Ramos (cell line): ENCODE data around the gene MIB1.
"Not testable (repeated sequence)": the region's sequence is repeated elsewhere in the genome, so short reads cannot be mapped to it uniquely, and the experiment has no call there.

Experiments
- in situ Hi-C: fragments of 300-500 bp; cut with MboI; formaldehyde crosslinking; loops from one replicate; pipeline ENCODE4 v1.14.3; 2022; ENCODE audit warnings: low sequenced_read_pairs; ENCODE audit not compliant: unreplicated experiment

The MIB1 gene

DNA sequence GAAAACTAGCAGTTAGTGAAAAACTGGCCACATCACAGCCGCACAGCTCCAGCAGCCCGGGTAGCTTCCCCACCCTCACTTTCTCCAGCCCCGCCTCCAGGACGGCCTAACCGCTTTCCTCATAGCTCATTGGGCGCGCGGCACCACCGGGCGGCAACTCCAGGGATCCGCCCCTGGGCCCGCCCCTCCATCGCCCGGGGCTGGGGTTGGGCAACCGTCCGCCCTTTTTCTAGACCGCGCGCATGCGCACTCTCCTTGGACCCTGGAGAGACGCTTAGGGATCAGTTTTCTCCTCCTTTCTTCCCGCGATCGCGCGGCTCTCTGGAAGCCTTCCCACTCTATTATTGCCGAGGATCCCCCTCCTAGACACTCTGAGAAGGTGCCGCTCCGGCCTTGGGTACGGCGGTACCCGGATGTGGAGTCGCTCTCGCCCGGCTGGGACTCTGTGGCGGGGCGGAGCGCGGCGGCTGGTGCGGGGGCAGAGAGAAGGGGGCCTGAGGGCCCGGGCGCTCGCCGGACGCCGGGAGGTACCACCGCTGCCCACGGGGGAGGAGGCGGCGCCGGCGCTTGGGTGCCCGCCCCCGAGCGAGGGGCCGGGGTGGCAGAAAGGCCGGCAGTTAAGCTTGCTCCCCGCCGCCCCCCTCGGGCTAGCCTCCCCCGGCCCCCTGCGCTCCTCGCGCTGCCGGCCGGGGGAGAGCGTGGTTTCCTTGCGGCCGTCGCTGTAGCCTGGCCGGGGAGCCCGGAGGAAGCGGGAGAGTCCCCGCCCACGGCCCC is at the start of gene MIB1:
Gene MIB1 (plus strand): TSS at position 255 of the 774 bp plus-strand sequence. CDS start 792 bp downstream, outside the sequence.
- in situ Hi-C loops = loop anchor here (25.0 kb wide), 1 partner anchor 653 kb away; no protein-coding TSS in a partner anchor

DNA sequence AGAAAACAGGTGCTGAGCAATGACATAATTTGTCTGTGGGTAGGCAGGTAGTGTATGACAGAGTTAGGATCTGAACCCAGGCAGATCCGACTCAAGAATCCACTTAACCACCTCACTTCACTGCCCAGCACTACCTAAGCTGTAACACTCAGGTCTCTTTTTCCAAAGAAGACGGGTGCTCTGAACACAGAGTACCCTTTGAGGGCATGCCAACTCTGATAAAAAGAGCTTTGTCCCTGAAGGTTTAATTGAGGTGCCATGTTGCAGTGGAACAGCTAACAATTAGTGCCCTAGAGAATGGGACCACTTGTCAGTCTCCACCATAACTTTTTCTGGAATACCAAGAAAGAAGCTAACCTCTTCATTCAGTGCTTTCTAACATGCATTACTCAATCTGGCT is 47.3 kb upstream of the MIB1 start:
- in situ Hi-C loops = no loop called here

DNA sequence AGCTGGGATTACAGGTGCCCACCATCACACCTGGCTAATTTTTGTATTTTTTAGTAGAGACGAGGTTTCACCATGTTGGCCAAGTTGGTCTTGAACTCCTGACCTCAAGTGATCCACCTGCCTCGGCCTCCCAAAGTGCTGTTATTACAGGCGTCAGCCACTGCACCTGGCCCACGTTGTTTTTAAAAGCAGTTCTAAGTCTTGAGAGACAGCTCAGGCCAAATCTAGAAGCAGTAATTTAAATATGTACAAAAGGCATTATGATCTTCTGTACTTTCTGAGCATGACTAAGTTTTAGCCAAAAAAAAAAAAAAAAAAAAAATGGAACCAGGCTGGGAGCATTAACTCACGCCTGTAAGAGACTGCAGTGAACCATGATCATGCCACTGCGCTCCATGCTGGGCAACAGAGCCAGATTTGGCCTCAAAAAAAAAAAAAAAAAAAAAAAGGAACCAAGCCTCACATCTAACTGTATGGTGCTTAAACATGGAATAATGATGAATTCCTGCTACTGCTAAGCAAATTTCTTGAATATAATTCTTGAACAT is 40.0 kb upstream of the MIB1 start:
- in situ Hi-C loops = no loop called here

DNA sequence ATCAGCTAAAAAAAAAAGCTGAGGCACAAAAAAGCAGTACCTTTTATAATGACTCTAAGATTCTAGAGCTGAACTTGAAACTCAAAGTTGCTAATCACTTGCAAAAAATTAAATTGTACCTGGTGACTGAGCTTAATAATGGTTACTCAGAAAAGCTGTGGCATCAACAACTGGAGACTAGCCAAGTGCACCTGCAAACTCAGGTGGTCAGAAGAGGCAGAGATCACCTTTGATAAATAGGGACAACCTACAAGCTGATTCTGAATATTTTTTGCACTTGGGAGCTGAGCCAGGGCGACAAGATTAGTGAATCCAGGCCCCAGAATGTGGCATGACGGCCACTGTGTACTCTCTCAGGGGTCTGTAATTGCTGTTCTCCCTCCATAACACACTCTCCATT is 39.0 kb upstream of the MIB1 start:
- in situ Hi-C loops = no loop called here

DNA sequence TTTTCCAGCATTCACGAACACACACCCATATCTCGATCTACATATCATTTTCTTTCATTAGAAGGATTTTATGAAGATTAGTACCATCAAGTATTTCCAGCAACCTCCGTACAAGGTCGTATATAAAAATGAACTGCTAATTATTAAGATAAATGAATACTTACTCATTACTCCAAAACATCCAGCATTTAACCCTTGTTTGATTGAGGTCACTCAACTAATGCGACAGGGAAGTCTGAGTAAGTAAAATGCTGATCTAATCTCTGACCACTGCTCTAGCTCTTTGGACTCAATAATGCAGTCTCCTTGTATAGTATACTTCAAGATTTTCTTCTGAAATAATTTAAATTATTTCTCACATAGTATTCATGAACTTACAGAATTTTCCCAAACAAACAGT is 38.0 kb upstream of the MIB1 start:
- in situ Hi-C loops = no loop called here

DNA sequence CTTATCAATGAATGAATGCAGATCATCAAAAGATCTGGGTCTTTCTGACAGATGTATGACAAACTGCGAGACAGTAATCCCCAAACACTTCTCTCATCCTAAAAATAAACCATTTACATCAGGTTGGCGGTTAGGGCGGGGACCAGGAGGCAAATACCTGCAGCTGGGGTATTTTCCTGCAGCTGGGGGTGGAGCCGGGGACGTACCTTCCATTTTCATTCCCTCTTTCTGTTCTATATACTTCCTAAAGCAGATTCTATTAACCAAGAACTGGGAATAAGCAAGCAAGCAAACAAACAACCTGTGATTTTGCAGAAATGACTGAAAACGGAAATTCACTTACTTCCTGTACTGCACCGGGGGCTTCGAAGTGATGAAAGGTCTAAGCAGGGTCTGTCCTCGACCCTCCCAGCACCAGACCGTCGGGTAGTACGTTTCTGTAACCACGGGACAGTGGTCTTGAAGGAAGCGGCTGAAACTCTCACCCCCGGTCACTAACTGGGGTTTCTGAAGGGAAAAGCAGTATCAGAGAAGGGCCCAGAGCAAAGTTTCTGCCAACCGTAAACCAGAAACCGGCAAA is 37.3 kb upstream of the MIB1 start:
- in situ Hi-C loops = no loop called here

DNA sequence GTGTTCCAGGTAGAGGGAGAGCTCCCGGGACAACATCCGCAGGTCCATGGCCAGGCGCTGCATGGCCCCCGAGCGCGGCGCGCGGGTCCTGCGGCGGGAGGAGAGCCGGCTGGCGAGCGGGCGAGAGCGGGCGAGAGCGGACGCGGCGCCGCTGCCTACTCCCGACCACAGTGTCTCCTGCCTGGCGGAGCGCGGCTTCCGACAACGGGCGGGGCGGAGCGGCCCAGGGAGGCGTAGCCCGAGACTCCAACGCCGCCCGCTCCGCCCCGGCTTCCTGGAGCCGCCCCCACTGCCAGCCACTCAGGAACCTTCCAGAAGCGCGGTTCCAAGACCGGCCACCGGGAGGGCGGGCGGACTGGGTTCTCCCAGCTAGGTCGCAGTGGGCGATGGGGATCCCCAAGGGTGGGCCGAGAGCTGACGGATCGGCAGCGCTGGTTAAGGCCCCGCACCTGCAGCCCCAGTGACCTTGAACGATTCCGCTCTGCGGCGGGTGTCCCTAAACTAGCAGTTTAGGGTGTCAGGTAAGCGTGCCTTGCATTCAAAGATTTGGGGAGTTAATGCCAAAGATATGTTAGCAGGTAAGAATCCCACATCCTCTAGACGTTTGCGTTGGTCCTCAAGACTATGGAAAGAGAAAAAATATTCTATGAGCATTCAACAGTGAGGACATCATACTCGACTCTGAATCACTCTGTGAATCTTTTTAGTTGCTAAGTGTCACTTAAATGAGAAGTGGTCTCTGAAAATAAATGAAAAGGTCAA is 35.8 kb upstream of the MIB1 start, which contains the start of gene ABHD3:
Gene ABHD3 (minus strand): TSS at position 172 of the 762 bp plus-strand sequence. CDS start 109 bp downstream, at position 63.
- in situ Hi-C loops = no loop called here

DNA sequence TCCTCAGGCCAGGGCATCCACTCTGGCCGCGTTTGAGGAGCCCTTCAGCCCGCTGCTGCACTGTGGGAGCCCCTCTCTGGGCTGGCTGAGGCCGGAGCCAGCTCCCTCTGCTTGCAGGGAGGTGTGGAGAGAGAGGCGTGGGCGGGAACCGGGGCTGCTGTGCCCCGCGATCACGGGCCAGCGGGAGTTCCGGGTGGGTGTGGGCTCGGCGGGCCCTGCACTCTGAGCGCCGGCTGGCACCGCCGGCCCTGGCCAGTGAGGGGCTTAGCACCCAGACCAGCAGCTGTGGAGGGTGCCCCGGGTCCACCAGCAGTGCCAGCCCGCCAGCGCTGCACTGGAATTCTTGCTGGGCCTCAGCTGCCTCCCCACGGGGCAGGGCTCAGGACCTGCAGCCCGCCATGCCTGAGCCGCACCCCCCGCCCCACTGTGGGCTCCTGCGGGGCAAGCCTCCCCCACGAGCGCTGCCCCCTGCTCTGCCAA is 34.2 kb upstream of the MIB1 start:
- in situ Hi-C loops = no loop called here

DNA sequence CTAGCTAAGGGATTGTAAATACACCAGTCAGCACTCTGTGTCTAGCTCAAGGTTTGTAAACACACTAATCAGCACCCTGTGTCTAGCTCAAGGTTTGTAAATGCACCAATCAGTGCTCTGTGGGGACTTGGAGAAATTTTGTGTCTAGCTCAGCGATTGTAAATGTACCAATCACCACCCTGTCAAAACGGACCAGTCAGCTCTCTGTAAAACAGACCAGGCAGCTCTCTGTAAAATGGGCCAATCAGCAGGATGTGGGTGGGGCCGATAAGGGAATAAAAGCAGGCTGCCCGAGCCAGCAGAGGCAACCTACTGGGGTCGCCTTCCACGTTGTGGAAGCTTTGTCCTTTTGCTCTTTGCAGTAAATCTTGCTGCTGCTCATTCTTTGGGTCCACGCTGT is 33.5 kb upstream of the MIB1 start:
- in situ Hi-C loops = not testable (repeated sequence)

DNA sequence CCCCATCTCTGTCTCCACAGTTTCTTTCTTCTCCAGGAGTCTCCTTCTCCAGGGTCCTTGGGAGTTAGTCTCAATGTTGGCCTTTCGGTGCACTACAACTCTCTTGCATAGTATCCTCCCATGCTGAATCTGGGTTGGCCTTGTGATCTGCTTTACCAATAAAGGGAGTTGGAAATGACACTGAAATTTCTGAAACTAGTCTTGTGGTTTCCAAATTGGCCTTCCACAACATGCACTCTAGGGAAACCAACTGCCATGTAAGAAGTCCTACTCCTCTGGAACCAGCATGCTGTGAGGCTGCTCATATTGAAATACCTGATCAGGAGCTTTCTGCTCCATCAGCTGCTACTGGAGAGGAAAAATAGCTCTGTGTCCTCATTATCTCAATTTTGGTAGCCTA is 26.1 kb upstream of the MIB1 start:
- in situ Hi-C loops = no loop called here

DNA sequence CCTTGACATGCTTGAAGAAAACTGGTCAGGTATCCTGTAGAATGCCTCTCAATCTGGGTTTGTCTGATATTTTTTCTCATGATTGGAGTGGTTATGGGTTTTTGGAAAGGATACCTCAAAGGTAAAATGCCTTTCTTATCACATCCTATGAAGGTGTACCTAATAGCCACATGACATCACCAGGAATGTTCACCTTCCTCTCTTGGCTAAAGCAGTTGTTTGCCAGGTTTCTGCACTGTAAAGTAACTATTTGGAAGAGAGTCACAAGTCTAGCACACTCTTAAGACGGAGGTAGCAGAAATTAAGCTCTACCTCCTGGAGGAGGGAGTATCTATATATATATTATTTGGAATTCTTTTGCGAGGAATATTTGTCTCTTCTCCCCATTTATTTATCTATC is 17.9 kb upstream of the MIB1 start:
- in situ Hi-C loops = no loop called here

DNA sequence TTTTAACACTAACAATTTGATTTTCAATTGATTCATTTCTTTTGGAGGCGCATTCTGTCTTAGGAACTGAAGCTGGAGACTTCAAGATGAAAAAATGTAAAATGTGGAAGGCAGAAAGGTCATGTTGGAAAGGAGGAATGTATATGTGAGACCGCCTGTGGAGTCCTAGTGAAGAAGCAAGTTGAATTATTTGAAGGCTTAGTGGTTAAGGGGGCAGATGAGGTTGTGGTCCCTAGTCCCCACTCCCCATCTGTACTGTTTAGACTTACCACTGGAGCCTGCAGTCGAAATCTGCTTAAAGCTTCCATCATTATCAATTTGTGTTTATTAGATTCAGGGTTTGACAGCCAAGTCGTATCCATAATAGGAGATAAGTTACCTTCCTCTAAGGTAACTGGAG is 15.4 kb upstream of the MIB1 start:
- in situ Hi-C loops = loop anchor here (25.0 kb wide), 1 partner anchor 638 kb away; no protein-coding TSS in a partner anchor

DNA sequence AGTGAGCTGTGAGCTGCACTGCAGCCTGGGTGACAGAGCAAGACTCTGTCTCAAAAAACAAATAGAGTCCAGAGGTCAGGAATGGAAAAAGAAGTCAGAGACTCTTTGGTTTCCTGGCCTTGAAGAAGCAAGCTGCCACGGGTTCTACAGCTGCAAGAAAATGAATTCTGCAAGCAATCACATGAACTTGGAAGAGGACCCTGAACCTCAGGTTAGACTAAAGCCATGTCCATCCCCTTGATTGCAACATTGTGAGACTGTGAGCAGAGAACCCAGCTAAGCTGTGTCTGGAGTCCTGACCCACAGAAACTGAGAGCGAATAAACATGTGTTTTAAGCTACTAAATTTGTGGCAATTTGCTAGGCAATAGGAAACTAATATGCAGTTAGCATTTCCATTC is 12.9 kb upstream of the MIB1 start:
- in situ Hi-C loops = loop anchor here (25.0 kb wide), 1 partner anchor 640 kb away; no protein-coding TSS in a partner anchor

DNA sequence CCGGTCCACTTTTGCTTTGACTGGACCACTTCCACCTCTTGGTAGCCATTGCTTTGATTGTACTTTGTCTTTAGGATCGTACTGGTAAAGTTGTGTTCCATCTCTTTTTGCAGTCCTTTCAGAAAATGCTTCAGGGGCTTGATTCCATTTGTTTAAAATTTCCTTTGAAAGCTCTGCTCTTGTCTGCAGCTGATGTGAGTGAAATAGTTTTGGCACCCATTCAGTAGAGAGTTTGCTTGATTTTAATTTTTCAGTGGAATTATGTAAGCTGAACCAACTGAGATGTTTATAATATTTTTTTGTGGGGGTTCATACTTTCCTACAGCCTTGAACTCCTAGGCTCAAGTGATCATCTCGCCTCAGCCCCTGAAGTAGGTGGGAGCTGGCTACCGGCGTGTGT is 7.6 kb upstream of the MIB1 start:
- in situ Hi-C loops = loop anchor here (25.0 kb wide), 1 partner anchor 646 kb away; no protein-coding TSS in a partner anchor

DNA sequence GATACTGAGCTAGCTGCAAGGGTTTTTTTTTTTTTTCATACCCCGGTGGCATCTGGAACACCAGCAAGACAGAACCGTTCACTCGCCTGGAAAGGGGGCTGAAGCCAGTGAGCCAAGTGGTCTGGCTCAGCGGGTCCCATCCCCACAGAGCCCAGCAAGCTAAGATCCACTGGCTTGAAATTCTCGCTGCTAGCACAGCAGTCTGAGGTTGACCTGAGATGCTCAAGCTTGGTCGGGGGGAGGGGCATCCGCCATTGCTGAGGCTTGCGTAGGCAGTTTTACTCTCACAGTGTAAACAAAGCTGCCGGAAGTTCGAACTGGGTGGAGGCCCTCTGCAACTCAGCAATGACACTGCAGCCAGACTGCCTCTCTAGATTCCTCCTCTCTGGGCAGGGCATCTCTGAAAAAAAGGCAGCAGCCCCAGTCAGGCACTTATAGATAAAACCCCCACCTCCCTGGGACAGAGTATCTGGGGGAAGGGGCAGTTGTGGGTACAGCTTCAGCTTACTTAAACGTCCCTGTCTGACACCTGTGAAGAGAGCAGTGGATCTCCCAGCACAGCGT is 5.1 kb upstream of the MIB1 start:
- in situ Hi-C loops = loop anchor here (25.0 kb wide), 1 partner anchor 648 kb away; no protein-coding TSS in a partner anchor

DNA sequence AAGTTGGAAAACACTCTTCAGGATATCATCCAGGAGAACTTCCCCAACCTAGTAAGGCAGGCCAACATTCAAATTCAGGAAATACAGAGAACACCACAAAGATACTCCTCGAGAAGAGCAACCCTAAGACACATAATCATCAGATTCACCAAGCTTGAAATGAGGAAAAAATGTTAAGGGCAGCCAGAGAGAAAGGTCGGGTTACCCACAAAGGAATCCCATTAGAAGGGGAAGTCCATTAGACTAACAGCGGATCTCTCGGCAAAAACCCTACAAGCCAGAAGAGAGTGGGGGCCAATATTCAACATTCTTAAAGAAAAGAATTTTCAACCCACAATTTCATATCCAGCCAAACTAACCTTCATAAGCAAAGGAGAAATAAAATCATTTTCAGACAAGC is 3.7 kb upstream of the MIB1 start:
- in situ Hi-C loops = loop anchor here (25.0 kb wide), 1 partner anchor 650 kb away; no protein-coding TSS in a partner anchor

DNA sequence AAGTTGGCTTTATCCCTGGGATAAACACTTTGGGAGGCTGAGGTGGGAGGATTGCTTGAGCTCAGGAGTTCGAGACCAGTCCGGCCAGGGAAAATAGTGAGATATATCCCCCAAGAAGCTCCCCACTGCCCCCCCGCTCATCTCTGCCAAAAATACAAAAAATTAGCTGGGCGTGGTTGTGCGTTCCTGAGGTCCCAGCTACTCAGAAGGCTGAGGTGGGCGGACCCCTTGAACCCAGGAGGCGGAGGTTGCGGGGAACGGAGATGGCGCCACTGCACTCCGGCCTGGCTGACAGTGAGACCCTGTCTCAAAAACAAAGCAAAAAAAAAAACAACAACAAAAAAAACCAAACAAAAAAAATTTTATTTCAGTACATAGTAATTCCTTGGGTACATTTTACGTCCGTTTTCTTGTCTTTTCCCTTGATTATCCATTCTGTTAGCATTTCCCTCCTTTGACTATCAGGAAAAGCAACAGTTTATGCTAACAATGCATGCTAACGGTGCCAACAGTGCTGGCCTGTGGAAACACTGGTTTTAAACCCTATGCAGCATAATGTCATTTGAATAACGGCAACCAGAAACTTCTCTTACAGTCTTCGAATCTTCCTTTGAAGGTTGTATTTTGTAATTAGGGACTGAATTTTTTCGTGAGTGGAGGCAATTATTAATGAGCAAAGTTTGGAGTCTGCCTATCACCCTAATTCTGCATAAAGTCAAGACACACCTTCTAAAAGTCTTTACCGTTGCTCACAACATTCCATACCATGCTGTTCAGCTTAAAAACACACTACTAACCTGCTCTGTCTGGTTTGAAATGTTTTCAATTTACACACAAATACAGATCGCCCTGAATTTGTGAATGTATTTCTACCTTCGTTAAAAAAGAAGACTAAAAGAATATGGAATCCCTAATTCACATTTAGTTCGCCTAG is 721 bp upstream of the MIB1 start:
- in situ Hi-C loops = loop anchor here (25.0 kb wide), 1 partner anchor 653 kb away; no protein-coding TSS in a partner anchor

DNA sequence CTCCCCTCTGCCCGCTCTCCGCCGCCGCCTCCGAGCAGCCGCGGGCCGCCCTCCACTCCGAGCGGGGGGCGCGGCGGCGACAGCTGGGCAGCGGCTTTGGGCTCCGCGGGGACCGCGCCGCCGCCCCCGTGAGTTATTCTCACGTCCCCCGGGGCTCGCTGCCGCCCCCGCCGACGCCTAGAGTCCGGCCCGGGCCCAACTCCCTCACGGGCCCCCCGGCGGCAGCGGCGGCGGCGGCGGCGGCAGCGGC is 645 bp downstream of the MIB1 start:
- in situ Hi-C loops = loop anchor here (25.0 kb wide), 1 partner anchor 654 kb away; no protein-coding TSS in a partner anchor
